Activated CD8-positive, alpha-beta memory T cell treated with anti-CD3 and anti-CD28 coated beads, Interleukin-2, amount 50 U/mL, for 4 hours (primary cell): Measurements from ENCODE around the gene STK40.

Experiments used
- DNase-seq: peaks from one replicate; pipeline ENCODE4 v3.0.0-alpha.2; 2020

Gene STK40, protein sequence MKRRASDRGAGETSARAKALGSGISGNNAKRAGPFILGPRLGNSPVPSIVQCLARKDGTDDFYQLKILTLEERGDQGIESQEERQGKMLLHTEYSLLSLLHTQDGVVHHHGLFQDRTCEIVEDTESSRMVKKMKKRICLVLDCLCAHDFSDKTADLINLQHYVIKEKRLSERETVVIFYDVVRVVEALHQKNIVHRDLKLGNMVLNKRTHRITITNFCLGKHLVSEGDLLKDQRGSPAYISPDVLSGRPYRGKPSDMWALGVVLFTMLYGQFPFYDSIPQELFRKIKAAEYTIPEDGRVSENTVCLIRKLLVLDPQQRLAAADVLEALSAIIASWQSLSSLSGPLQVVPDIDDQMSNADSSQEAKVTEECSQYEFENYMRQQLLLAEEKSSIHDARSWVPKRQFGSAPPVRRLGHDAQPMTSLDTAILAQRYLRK

DNA sequence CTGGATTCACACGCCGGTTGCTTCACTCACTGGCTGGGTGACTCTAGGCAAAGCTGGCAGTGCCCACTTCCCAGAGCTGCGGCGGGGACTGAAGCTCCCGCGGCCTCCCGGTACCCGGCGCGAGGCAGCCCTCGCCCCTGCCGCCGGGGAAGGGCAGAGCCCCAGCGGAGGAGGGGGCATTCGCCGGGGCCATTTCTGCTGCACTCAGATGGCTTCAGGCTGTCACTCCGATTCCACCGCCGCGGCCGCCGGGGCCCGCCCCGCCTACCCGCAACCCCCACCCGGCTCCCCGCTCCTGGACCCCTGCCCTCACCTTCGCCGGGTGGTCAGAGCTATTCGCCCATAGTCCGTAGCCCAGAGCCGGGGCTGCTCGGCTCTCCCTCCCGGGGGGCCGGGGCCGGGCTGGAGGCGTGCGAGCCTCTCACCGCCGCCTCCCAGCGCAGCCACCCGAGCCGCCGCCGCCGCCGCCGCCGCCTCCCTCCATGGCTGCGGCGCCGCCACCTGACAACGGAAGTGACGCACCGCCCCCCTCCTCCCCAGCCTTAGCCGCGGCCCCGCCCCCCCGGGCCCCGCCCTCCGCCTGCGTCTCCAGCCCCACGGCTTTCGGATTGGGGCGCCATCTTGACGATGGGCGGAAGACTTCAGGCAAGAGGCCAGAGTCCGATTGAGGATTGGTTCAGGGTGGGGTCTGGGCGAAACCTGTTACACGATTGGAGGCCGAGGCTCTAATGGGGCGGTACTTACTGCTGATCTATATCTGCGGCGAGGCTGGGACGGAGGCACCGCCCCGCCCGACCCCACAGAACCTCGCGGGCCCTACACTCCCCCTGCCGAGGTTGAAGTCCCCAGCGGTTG lies at the start of gene STK40:
Gene STK40, minus strand, starts transcription at position 515 of the 855 bp plus-strand sequence. CDS start 24,592 bp downstream, outside the sequence.
- peak; percentile 97 for DNase-seq

GRCh38 chr1:36433102-36433501 lies 47.4 kb upstream of the STK40 start:
- no peak for DNase-seq

- DNase-seq = no peak
Measured at GRCh38 chr1:36432616-36433015, 46.9 kb upstream of the STK40 start.

GRCh38 chr1:36425791-36426190 lies 40.1 kb upstream of the STK40 start:
- no peak for DNase-seq

DNA sequence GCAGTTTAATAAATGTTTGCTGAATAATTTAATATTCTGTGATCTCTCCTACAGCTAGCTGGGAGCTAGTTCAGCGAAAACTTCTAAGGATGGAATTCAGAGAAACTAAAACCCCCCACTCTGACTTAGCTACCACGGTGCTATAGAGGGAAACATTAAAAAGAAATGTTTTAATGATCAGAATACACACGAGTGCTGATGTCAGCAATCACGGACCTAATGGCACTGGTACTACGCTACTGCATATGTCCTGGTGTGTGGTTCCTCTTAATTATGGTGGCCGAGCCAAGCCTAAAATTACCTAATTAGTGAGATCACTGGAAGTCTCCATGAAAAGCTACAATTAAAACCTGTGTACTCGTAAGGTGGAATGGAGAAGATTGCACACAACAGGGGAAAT lies 35.9 kb upstream of the STK40 start:
- no peak for DNase-seq

- peak; percentile 91 for DNase-seq
Measured at GRCh38 chr1:36420836-36421317, 35.2 kb upstream of the STK40 start.

- no peak for DNase-seq
Measured at GRCh38 chr1:36420409-36420808, 34.7 kb upstream of the STK40 start.

DNA sequence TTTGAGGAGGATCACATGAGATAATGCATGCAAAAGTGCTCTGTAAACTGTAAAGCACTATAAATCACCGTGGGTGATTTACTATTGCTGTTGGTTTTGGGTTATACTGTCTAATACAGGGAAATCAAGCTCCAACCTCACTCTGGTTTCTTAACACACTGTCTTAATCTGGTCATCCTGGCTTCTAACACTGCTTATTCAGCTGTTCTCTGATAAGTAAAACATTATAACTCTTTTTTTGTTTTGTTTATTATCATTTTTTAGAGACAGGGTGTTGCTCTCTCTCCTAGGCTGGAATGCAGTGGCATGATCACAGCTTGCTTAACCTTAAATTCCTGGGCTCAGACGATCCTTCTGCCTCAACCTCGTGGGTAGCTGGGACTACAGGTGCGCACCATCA lies 33.8 kb upstream of the STK40 start:
- no peak for DNase-seq

- DNase-seq = no peak
Measured at GRCh38 chr1:36419140-36419539, 33.4 kb upstream of the STK40 start.

DNA sequence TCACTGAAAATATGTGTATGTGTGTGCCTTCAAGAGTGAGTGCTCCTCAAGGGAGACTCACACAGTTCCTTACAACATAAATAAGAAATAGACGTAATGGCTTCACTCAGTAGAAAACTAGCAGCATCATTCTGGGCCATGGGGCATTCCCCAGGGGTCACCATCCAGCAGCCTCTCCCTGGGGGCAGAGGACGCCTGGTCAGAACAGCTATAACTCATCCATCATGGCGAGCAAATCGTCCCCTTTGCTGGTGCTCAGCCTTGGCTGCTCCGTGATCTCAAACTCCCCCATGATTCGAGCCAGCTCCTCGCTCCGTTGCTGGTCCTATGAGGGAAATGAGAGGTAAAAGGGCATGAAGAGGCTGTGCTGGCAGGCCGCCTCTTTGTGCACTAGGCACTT lies 32.2 kb upstream of the STK40 start:
- DNase-seq = no peak

GRCh38 chr1:36415661-36416326 lies 30.1 kb upstream of the STK40 start:
- no peak for DNase-seq

DNA sequence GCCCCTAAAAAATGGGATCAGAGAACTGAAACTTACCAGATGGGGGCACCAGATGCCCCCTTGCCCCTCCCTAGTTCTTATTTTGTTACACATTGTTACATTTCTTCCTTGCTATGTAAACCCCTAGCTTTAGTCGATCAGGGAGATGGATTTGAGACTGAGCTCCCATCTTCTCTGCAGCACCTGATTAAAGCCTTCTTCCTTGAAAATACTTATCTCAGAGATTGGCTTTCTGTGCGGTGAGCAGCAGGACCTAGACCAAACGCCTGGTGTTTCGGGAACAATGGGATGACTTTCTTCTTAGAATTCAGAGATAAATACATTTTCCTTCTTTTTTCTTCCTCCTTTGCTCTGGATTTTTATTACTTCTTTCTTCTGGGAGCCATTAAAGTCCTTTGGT lies 28.7 kb upstream of the STK40 start:
- no peak for DNase-seq

- no peak for DNase-seq
Measured at GRCh38 chr1:36411674-36412648, 26.2 kb upstream of the STK40 start.

DNA sequence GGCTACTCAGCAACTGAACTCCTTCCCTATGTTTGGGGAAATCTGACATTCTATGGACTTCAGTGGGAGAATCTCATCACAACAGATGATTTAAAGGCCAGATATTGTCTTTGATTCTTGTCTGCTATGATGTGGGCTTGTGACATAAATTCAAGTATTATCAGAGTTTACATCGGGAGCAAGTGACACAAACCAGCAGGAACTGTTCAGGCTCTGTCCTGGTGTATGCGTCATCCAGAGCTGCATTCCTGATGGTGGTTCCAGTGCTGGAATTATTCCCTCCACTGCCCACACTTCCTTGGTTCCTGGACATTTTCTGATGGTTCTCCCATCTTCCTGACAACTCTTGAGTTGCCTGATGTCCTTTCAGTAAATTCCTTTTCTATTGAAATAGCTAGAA lies 22.8 kb upstream of the STK40 start:
- DNase-seq = no peak

DNA sequence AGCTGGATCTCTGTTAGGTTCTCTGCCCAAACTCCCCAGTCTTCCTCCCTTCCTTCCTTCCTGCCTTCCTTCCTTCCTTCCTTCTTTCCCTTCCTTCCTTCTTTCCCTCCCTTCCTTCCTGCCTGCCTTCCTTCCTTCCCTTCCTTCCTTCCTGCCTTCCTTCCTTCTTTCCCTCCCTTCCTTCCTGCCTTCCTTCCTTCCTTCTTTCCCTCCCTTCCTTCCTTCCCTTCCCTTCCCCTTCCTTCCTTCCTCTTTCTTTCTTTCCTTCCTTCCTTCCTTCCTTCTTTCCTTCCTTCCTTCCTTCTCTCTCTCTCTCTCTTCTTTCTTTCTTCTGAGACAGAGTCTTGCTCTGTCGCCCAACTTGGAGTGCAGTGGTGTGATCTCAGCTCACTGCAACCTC lies 20.7 kb upstream of the STK40 start:
- DNase-seq = no peak

- no peak for DNase-seq
Measured at GRCh38 chr1:36402504-36402890, 16.8 kb upstream of the STK40 start.

GRCh38 chr1:36401602-36402503 lies 16.1 kb upstream of the STK40 start:
- DNase-seq = no peak

DNA sequence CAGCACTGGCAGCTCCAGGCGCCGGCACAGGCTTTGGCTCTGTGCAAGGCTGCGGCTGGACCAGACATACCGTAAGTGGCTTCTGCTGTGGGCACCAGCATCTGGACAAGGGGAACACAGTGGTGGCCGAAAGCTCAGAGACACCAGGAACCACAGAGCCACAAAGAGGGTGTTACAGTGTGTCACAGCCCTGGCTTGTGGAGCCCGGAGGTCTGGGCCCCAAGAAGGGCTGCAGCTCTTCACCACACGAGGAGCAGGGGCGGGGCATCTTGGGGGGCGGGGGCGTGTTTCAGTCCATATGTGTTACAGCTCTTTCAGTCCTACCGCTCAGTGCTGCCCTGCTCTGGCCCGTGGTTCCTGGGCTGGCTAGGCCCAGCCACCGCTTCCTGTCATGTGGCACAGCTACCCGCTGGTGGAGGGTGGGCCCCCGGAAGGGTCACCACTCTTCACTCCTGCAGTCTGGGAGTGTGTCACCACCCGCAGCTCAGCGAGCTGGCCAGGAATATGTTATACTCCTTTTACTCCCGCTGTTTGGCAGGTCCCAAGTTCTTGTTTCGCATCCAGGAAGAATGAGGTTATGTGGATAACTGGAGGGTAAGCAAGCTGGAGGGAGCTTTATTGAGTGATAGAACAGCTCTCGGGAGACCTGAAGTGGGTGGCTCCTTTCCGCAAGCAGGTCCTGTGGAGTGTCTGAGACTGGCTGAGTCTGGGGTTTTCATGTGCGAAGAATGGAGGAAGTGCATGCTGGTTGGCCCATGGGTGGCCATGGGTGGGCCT lies 15.3 kb upstream of the STK40 start:
- DNase-seq = peak; percentile 23

- DNase-seq = no peak
Measured at GRCh38 chr1:36400514-36400824, 14.7 kb upstream of the STK40 start.

GRCh38 chr1:36398370-36398977 lies 12.8 kb upstream of the STK40 start:
- no peak for DNase-seq
